Measurements from ENCODE around the gene GPN2. TPM values are rescaled to one million over a fixed set of nuclear protein-coding genes. Genes with fewer than 3 reads are reported as not detected.

Gene GPN2
- total and polyA plus RNA-seq, 2 donors (not counting 1 experiment from before 2014, with no cell fraction given): 15.2 to 43.5 TPM

- Histone ChIP-seq H3K4me3 (ENCODE audit: control extremely low read depth in 1 of 5, extremely low read depth in 1 of 5, insufficient read depth in 1 of 5, low read depth in 2 of 5, low read length in 4 of 5) (no peak overlapping the region), H3K79me2 (ENCODE audit: control insufficient read depth, insufficient read depth, low read length) (no peaks in the 10 kb centered on the region), H3K9ac (ENCODE audit: low read length) (no peak overlapping the region), H3K36me3 (replicated peaks in 1 of 2; ENCODE audit: control extremely low read depth in 1 of 2, control insufficient read depth in 1 of 2, extremely low read depth in 1 of 2, insufficient read depth in 2 of 2, low read length in 1 of 2) (no peaks in the 10 kb centered on the region), H3K9me3 (ENCODE audit: control extremely low read depth in 1 of 3, control insufficient read depth in 2 of 3, insufficient read depth in 1 of 3, low read length in 2 of 3) (no peaks in the 10 kb centered on the region), H3K4me2 (replicated peaks; ENCODE audit: low read depth, low read length, poor library complexity, severe bottlenecking) (no peak overlapping the region), H3K27ac (ENCODE audit: low read length in 2 of 2) (no peak overlapping the region), H4K20me1 (ENCODE audit: control insufficient read depth, insufficient read depth, low read length, poor library complexity, severe bottlenecking) (no peaks in the 10 kb centered on the region), H3K27me3 (replicated peaks in 1 of 4; ENCODE audit: control extremely low read depth in 1 of 4, control insufficient read depth in 3 of 4, insufficient read depth in 4 of 4, low read length in 3 of 4) (no peaks in the 10 kb centered on the region), H2AFZ (ENCODE audit: insufficient read depth, low read depth, low read length, poor library complexity, severe bottlenecking) (no peak overlapping the region), H3K4me1 (ENCODE audit: control insufficient read depth in 2 of 2, insufficient read depth in 2 of 2, low read length in 2 of 2) (no peaks in the 10 kb centered on the region)
- ChIA-PET CTCF (no interaction called here), POLR2A (no interaction called here)
- no peaks in the 10 kb centered on the region for H3K4me1 Mint-ChIP-seq
- H3K27me3 Mint-ChIP-seq: peaks cover 8% of the 10 kb centered on the region
- H3K9me3 Mint-ChIP-seq (ENCODE audit: insufficient read depth): no peaks in the 10 kb centered on the region
- TF ChIP-seq EZH2 (IDR thresholded peaks at IDR 0.05; ENCODE audit: borderline replicate concordance, insufficient read depth, low read depth, low read length, poor library complexity, severe bottlenecking): no peak
- no peak for TF ChIP-seq CTCF (IDR thresholded peaks at IDR 0.05)
- H3K4me3 Mint-ChIP-seq: no peak overlapping the region
- ATAC-seq (ENCODE audit: low read depth) (no peak), DNase-seq (no peak)
- no peak overlapping the region for H3K27ac Mint-ChIP-seq
- intact Hi-C loops (cut with micrococcal nuclease): no loop called here
- WGBS (ENCODE audit: insufficient coverage): 88% methylated on average over 4 of the region's 4 CpGs
Observed at GRCh38 chr1:26910343-26911160, 20.5 kb upstream of the GPN2 start.

GRCh38 chr1:26909951-26910342 lies 19.9 kb upstream of the GPN2 start:
- DNase-seq: no peak
- H3K79me2 ChIP-seq (ENCODE audit: control insufficient read depth, insufficient read depth, low read length): no peaks in the 10 kb centered on the region
- Mint-ChIP-seq H3K9me3 (ENCODE audit: insufficient read depth) (no peaks in the 10 kb centered on the region), H3K4me3 (no peak overlapping the region), H3K4me1 (no peaks in the 10 kb centered on the region), H3K27ac (no peak overlapping the region), H3K27me3 (peaks cover 8% of the 10 kb centered on the region)
- 91% methylated on average over 3 of the region's 3 CpGs for WGBS (ENCODE audit: insufficient coverage)
- no peak overlapping the region for H3K27ac ChIP-seq (ENCODE audit: low read length in 2 of 2)
- POLR2A ChIA-PET: no interaction called here
- H3K9me3 ChIP-seq (ENCODE audit: control extremely low read depth in 1 of 3, control insufficient read depth in 2 of 3, insufficient read depth in 1 of 3, low read length in 2 of 3): no peaks in the 10 kb centered on the region
- intact Hi-C loops (cut with micrococcal nuclease): loop anchor here (10.0 kb wide), 1 partner anchor 435 kb away; the partner anchor contains the start of gene HMGN2
- H3K4me1 ChIP-seq (ENCODE audit: control insufficient read depth in 2 of 2, insufficient read depth in 2 of 2, low read length in 2 of 2): no peaks in the 10 kb centered on the region
- H4K20me1 ChIP-seq (ENCODE audit: control insufficient read depth, insufficient read depth, low read length, poor library complexity, severe bottlenecking): no peaks in the 10 kb centered on the region
- no peak overlapping the region for H3K4me3 ChIP-seq (ENCODE audit: control extremely low read depth in 1 of 5, extremely low read depth in 1 of 5, insufficient read depth in 1 of 5, low read depth in 2 of 5, low read length in 4 of 5)
- no peak overlapping the region for H3K4me2 ChIP-seq (replicated peaks; ENCODE audit: low read depth, low read length, poor library complexity, severe bottlenecking)
- TF ChIP-seq CTCF (IDR thresholded peaks at IDR 0.05) (no peak), EZH2 (IDR thresholded peaks at IDR 0.05; ENCODE audit: borderline replicate concordance, insufficient read depth, low read depth, low read length, poor library complexity, severe bottlenecking) (no peak)
- CTCF ChIA-PET: interaction anchor here (1.3 kb wide), 1 partner anchor 647 kb away, joined by 3 read pairs; no protein-coding TSS in a partner anchor
- H3K9ac ChIP-seq (ENCODE audit: low read length): no peak overlapping the region
- no peaks in the 10 kb centered on the region for H3K36me3 ChIP-seq (replicated peaks in 1 of 2; ENCODE audit: control extremely low read depth in 1 of 2, control insufficient read depth in 1 of 2, extremely low read depth in 1 of 2, insufficient read depth in 2 of 2, low read length in 1 of 2)
- ATAC-seq (ENCODE audit: low read depth): no peak
- no peaks in the 10 kb centered on the region for H3K27me3 ChIP-seq (replicated peaks in 1 of 4; ENCODE audit: control extremely low read depth in 1 of 4, control insufficient read depth in 3 of 4, insufficient read depth in 4 of 4, low read length in 3 of 4)
- H2AFZ ChIP-seq (ENCODE audit: insufficient read depth, low read depth, low read length, poor library complexity, severe bottlenecking): no peak overlapping the region

All from B cell (primary cell).